ENCODE results near the gene FAM107B. TPM values are rescaled to one million over a fixed set of nuclear protein-coding genes. Genes with fewer than 3 reads are reported as not detected.

Gene FAM107B
- total and polyA plus RNA-seq, 10 of the 15 experiments (the other 5 are each of a cell fraction or from before 2014, with no cell fraction given): 22.9 to 162 (median 86.6) TPM

GRCh38 chr10:14621037-14621436 lies 153.7 kb downstream of the FAM107B start:
- no peak for DNase-seq (ENCODE audit: low read depth, low spot score)
- 100% methylated on average over 1 of the region's 1 CpG for WGBS (ENCODE audit: insufficient coverage, insufficient replicate concordance, low lambda C conversion rate, missing lambda C conversion rate)
- no peaks in the 10 kb centered on the region for H3K27me3 ChIP-seq (replicated peaks in 1 of 2; ENCODE audit: control insufficient read depth in 2 of 2, insufficient read depth in 2 of 2, low read length in 1 of 2)
- intact Hi-C loops (cut with micrococcal nuclease; ENCODE audit: unreplicated experiment) (no loop called here), in situ Hi-C loops (cut with MboI) (no loop called here)
- H3K9ac ChIP-seq (ENCODE audit: control insufficient read depth, insufficient read depth, low read length): no peak overlapping the region
- H3K79me2 ChIP-seq (ENCODE audit: control insufficient read depth, insufficient read depth, low read length): no peaks in the 10 kb centered on the region
- ChIA-PET CTCF (no interaction called here), POLR2A (no interaction called here), RAD21 (ENCODE audit: unreplicated experiment) (no interaction called here), SMC1A (ENCODE audit: uncharacterized antibody, unreplicated experiment) (no interaction called here)
- no peaks in the 10 kb centered on the region for H4K20me1 ChIP-seq (ENCODE audit: control insufficient read depth, insufficient read depth)
- H3K4me2 ChIP-seq (ENCODE audit: control insufficient read depth, insufficient read depth): no peak overlapping the region
- H3K4me3 ChIP-seq: no peak overlapping the region
- H2AFZ ChIP-seq (ENCODE audit: control insufficient read depth, low read depth, low read length): no peak overlapping the region
- no peak overlapping the region for H3K27ac ChIP-seq (ENCODE audit: control insufficient read depth, insufficient read depth)
- H3K9me3 ChIP-seq (replicated peaks; ENCODE audit: control insufficient read depth, insufficient read depth, low read length): no peaks in the 10 kb centered on the region
- BruUV-seq (replicated peaks): no TSS peak
- FAIRE-seq: no peak
- no peak for TF ChIP-seq SREBF2 (IDR thresholded peaks at IDR 0.05; ENCODE audit: low read length)
- TF ChIP-seq USF1 (IDR thresholded peaks at IDR 0.05; ENCODE audit: borderline replicate concordance, extremely low read length, insufficient read depth, low read depth, low read length): no peak
- TF ChIP-seq BMI1 (IDR thresholded peaks at IDR 0.05; ENCODE audit: borderline replicate concordance): no peak
- no peak for TF ChIP-seq CEBPB (IDR thresholded peaks at IDR 0.05; ENCODE audit: borderline replicate concordance in 1 of 2, low read depth in 2 of 2, low read length in 2 of 2)
- TF ChIP-seq WRNIP1 (IDR thresholded peaks at IDR 0.05; ENCODE audit: borderline replicate concordance, low read depth, low read length): no peak
- no peak for TF ChIP-seq RFX5 (IDR thresholded peaks at IDR 0.05; ENCODE audit: low read depth, low read length)
- ATAC-seq: no peak
- no peaks in the 10 kb centered on the region for H3K36me3 ChIP-seq (ENCODE audit: control insufficient read depth in 2 of 2, insufficient read depth in 2 of 2, low read length in 1 of 2)
- no peaks in the 10 kb centered on the region for H3K4me1 ChIP-seq (ENCODE audit: control insufficient read depth, insufficient read depth, low read length)

- in situ Hi-C loops (cut with MboI) (no loop called here), intact Hi-C loops (cut with micrococcal nuclease; ENCODE audit: unreplicated experiment) (no loop called here)
- H3K36me3 ChIP-seq (ENCODE audit: control insufficient read depth in 2 of 2, insufficient read depth in 2 of 2, low read length in 1 of 2): no peaks in the 10 kb centered on the region
- H3K4me2 ChIP-seq (ENCODE audit: control insufficient read depth, insufficient read depth): no peak overlapping the region
- no peak overlapping the region for H3K4me3 ChIP-seq
- ChIA-PET CTCF (no interaction called here), POLR2A (interaction anchor here (0.6 to 1.0 kb wide), 2 partner anchors 219 to 580 kb away, joined by 3 to 4 read pairs; partner anchors contain the start of genes CDNF, HSPA14 and MSANTD7), SMC1A (ENCODE audit: uncharacterized antibody, unreplicated experiment) (interaction anchor here (1.1 to 1.8 kb wide), 4 partner anchors 11 to 66 kb away, joined by 3 to 10 read pairs (median 5); no protein-coding TSS in a partner anchor), RAD21 (ENCODE audit: unreplicated experiment) (no interaction called here)
- no peak overlapping the region for H3K9ac ChIP-seq (ENCODE audit: control insufficient read depth, insufficient read depth, low read length)
- H3K27ac ChIP-seq (ENCODE audit: control insufficient read depth, insufficient read depth): no peak overlapping the region
- no peak for TF ChIP-seq CBFB (IDR thresholded peaks at IDR 0.05; ENCODE audit: low read depth)
- TF ChIP-seq ZNF592 (IDR thresholded peaks at IDR 0.05): no peak
- TF ChIP-seq FOXM1 (IDR thresholded peaks at IDR 0.05; ENCODE audit: low read depth, low read length): no peak
- H4K20me1 ChIP-seq (ENCODE audit: control insufficient read depth, insufficient read depth): no peaks in the 10 kb centered on the region
- no peaks in the 10 kb centered on the region for H3K27me3 ChIP-seq (replicated peaks in 1 of 2; ENCODE audit: control insufficient read depth in 2 of 2, insufficient read depth in 2 of 2, low read length in 1 of 2)
- no peak for ATAC-seq
- no peak for FAIRE-seq
- no peak for DNase-seq (ENCODE audit: low read depth, low spot score)
- H3K79me2 ChIP-seq (ENCODE audit: control insufficient read depth, insufficient read depth, low read length): no peaks in the 10 kb centered on the region
- WGBS (ENCODE audit: insufficient coverage, insufficient replicate concordance, low lambda C conversion rate, missing lambda C conversion rate): 78% methylated on average over 7 of the region's 7 CpGs
- no peaks in the 10 kb centered on the region for H3K4me1 ChIP-seq (ENCODE audit: control insufficient read depth, insufficient read depth, low read length)
- H3K9me3 ChIP-seq (replicated peaks; ENCODE audit: control insufficient read depth, insufficient read depth, low read length): no peaks in the 10 kb centered on the region
- no TSS peak for BruUV-seq (replicated peaks)
- H2AFZ ChIP-seq (ENCODE audit: control insufficient read depth, low read depth, low read length): no peak overlapping the region
Observed at GRCh38 chr10:14618674-14619073, 156.0 kb downstream of the FAM107B start.

Data from GM12878 (cell line).